ENCODE results near the gene LRP1.

DNA sequence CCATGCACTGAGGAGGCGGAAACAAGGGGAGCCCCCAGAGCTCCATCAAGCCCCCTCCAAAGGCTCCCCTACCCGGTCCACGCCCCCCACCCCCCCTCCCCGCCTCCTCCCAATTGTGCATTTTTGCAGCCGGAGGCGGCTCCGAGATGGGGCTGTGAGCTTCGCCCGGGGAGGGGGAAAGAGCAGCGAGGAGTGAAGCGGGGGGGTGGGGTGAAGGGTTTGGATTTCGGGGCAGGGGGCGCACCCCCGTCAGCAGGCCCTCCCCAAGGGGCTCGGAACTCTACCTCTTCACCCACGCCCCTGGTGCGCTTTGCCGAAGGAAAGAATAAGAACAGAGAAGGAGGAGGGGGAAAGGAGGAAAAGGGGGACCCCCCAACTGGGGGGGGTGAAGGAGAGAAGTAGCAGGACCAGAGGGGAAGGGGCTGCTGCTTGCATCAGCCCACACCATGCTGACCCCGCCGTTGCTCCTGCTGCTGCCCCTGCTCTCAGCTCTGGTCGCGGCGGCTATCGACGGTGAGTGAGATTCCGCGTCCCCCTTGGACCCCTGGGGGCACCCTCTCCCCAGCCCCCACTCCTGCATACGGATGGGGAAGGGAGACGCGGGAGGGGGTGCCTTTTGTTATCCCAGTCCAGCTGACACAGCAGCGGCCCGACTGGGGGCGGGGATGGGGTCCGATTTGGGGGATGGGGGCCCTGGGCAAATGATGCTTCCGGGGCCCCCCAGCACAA is 400 bp downstream of the LRP1 start:
- TF ChIP-seq, protein P1, sequence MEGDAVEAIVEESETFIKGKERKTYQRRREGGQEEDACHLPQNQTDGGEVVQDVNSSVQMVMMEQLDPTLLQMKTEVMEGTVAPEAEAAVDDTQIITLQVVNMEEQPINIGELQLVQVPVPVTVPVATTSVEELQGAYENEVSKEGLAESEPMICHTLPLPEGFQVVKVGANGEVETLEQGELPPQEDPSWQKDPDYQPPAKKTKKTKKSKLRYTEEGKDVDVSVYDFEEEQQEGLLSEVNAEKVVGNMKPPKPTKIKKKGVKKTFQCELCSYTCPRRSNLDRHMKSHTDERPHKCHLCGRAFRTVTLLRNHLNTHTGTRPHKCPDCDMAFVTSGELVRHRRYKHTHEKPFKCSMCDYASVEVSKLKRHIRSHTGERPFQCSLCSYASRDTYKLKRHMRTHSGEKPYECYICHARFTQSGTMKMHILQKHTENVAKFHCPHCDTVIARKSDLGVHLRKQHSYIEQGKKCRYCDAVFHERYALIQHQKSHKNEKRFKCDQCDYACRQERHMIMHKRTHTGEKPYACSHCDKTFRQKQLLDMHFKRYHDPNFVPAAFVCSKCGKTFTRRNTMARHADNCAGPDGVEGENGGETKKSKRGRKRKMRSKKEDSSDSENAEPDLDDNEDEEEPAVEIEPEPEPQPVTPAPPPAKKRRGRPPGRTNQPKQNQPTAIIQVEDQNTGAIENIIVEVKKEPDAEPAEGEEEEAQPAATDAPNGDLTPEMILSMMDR (IDR thresholded peaks at IDR 0.05) = no peak
- TF ChIP-seq POLR2A (IDR thresholded peaks at IDR 0.05) (no peak), POLR2AphosphoS5 (IDR thresholded peaks at IDR 0.05) (no peak), EP300 (IDR thresholded peaks at IDR 0.05) (no peak)
